Activated naive CD4-positive, alpha-beta T cell treated with Interleukin-2 at 50 U/mL for 16 hours (primary cell): ENCODE data around the gene FDXACB1.

Experiments
- DNase-seq: peaks from one replicate; pipeline ENCODE4 v3.0.0-alpha.2; 2020

Gene FDXACB1, protein sequence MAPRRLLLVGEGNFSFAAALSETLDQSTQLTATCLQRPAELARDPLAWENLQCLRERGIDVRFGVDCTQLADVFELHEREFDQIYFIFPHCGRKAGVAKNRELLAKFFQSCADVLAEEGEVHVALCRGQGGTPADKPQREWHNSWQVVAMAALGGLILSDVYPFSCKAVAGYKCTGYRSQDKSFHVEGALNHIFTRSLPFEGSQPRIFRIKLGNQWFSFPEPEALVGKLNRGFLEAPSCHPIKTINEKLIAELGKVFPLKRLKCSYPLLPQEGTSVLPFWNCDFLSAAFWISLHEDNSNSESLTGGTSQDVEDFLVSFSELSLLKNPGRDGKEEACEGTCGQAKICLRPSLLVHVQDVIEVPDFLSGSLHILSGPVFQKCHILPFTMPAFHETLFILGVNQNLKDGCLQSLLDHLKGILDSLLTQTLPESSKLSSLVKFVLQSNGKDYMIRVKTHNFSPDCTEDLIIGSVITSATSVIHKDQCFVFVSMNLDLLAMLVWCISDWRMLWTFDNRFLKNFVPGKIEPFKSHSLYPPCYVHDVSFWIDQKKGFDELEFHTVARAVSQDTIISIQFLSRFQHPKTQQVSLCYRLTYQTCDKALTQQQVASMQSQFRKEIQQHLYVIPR

DNA sequence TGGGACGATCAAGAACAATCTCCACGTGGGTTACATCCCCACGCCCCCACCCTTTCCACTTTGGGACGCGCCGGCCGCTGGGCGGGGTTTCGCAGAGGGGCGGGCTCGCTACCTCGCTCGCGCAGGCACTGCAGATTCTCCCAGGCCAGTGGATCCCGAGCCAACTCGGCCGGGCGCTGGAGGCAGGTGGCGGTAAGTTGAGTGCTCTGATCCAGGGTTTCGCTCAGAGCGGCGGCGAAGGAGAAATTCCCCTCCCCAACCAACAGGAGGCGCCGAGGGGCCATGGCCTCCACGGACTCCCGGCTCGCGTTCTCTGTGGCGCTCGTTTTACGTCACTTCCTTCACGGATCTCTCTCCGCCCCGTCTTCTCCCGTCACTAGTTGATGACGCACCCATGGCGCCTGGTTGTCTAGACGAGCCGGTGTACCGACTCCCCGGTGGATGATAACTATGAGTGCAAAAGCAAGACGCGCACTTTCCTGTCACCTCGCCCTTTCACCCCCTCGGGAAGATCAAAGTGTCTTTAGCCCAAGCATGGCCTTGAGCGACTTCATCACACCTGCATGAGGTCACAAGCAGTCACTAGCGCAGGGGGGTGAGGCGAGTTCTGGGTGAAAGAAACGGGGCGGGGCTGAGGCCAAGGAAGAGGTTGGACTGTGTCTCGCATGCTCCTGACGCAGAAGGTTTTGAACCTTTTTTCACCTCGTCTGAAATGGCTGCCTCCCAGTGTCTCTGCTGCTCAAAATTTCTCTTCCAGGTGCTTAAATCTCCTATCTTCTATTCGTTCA lies at the start of gene FDXACB1, which contains the start of gene CFAP68:
TSS of gene FDXACB1 (minus strand) at position 317 of the 788 bp plus-strand sequence. CDS start at position 284, 33 bp downstream.
TSS of gene CFAP68 (plus strand) at position 693 of the 788 bp plus-strand sequence. CDS start at position 713, 20 bp downstream.
- DNase-seq = peak; percentile 94

DNA sequence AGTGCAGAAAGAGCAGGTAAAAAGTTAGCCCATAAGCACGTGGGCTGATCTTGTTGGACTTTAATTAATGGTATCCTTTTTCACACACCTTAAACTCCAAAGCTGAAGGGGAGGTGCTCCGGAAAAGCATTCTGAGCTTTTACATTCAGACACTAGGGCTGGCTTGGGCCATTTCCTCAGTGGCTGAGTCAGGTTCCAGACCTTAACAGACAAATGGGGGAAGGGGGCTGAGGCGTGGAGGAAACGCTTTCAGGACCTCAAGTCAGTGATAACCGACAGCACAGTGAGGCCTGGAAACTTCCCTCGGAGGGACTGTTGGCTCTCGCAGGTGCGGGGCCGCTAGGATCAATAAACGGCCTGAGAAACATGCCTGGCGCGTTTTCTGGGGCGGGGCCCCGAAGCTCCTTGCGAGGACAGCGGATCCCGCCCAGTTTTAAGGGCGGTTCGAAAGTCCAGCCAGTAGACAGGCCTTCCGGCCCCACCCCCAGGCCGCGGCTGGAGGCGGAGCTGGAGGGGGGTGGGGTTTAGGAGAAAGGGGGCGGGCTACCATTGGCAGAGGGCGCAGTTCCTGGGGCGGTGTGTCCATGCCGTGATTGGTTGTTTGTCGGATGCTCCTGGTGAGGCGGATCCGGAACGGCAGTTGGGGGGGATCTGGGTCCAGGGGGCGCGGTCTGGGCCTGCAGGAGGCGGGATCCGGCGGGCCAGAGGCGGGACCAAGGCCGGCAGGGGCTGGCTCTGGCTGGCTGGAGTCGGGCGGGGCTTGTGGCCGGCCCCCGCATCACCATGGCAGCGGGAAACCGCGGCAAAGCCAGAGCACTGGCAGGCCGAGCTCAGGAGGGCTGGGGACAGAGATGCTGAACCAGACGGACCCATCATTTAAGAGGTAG lies 47.8 kb upstream of the FDXACB1 start:
- DNase-seq = peak; percentile 97

DNA sequence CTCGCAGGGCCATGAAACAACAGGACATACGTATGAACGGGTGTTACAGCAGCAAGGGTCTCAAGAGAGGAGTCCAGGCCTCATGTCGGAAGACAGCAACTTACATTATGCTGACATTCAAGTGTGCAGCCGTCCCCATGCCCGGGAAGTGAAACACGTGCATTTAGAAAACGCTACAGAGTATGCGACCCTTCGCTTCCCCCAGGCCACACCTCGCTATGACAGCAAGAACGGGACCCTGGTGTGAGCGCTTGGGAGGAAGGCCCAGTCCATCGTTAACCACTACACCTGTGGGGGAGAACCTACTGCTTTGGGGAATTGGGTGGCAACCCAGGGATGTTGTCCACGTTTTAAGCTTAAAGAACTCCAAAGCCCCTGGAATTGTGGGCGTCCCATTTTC lies 47.0 kb upstream of the FDXACB1 start:
- DNase-seq = no peak

DNA sequence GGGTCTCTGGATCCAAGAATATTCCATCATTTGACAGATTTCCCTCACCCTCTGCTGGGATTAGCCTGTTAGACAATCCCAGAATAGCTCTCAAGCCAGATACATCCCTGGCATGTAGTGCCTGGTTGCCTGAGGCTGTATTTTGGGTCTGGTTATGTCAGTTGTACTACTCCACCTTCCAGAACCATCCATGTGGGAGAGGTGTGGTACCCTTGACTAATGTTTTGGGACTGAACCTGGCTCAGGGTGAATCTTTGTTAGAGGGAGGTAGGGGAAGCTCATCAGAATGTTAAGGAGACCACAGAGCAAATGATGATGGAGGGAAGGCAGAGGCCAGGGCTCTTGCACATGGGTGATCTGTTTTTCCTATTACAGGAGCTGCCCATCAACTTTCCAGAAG lies 45.0 kb upstream of the FDXACB1 start:
- DNase-seq = no peak

DNA sequence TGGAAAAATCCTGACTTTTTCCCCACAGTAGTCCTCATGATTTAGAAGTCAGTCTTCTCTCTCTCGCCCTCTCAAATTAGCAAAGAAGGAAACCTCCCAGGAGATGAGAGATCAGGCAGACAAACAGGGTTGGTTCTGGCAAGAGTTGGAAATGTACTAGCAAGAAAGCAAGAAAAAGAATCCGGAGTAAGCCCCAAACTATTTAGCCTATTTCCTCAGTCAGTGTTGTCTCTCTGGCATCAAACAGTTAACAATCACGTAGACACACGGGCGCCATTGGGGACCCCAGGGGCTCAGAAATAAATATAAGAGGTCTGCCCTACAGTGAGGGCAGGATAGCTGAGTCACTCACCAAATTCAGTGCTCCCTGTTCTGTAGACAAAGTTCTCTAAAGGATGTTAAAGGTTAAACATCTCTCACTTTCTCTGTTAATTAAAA lies 44.4 kb upstream of the FDXACB1 start:
- DNase-seq = no peak

DNA sequence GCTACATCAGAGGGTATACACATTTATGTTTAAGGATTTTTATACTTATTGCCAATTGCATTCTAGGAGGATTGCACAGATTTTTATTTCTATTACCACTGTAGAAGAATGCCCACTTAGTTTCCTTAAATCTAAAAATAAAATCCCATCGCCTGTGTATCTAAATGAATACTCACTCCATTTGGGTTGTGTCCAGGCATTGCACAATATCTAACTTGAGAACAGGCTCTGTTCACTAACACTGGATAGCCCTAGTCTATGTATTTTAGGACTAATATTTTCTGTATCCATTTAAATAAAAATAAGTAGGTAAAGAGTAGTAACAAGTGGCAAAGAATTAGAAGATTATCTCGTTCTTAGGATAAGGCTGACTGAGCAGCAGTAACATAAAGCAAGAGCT lies 43.8 kb upstream of the FDXACB1 start:
- DNase-seq = no peak

DNA sequence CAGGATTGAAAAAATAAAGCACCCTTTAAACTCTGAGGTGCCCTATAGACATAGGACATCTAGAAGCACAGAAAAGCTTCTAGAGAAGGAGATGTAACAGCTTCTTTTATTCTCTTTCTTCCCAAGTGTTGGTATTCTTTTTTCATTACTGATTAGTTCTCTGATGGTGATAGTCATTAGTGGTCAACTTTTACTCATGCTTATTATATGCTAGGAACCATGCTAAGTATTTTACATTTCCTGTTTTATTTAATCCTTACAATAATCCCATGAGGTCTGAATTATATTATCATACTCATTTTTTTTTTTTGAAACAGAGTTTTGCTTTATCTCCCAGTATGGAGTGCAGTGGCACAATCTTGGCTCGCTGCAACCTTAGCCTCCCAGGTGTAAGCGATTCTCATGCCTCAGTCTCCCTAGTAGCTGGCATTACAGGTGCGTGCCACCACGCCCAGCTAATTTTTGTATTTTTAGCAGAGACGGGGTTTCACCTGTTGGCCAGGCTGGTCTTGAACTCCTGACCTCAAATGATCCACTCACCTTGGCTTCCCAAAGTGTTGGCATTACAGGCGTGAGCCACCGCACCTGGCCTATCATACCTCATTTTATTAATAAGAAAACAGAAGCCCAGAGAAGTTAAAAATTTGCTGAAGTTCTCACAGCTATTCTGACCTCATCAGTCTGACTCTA lies 42.7 kb upstream of the FDXACB1 start:
- no peak for DNase-seq

DNA sequence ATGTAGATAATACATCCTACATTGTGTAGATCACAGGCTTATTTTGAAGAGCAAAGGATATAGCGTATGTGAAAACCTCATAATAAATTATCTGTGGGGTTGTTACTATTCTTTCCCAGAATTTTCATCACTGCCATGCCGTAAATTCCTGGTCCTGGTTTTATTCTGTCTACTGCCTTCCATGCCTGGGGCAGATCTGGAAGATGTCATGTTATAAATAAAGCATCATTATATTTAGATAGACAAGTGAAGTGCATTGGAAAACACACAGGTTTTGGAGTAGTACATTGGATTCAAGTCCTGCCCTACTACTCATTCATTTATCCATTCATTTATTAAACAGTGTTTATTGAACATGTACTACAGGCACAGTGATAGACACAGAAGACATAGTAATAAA lies 41.9 kb upstream of the FDXACB1 start:
- no peak for DNase-seq

DNA sequence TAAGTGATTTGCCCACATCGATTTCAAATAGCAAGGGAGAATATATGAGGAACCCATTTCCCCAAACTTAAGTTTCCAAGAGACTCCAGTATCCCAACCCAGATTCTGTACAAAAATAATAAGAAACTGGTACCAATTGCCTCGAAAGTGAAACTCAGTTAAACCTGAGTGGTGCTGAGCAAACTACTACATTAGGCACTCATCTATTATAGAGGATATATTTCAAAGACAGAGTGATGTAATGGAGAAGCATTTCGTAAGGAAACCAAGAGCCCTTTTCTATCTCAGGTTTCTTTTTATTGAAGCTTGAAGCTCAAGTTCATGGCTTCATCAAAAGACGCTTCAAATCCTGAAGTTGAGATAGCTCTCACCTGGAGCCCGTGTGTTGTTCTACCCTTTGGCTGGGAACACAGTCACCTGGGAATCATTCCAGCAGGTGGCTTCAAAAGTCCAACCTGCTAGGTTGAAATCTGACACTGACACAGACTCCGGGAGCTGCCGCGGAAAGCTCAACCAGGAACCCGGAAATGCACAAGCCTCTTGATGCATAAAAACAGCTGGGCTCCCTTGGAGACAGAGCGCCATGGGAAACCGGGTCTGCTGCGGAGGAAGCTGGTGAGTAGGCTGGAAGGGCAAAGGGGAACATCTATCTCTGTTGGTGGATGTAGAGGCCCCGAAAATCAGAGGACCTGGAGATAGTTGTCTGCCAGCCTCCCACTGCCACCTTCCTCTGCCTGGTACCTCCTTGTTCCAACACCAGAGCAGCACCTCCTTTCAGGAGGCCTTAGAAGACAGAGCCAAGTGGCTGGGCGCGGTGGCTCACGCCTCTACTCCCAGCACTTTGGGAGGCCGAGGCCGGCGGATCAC lies 39.7 kb upstream of the FDXACB1 start, which contains the start of gene C11orf52:
TSS of gene C11orf52 (plus strand) at position 524 of the 867 bp plus-strand sequence. CDS start at position 584, 60 bp downstream.
- no peak for DNase-seq

DNA sequence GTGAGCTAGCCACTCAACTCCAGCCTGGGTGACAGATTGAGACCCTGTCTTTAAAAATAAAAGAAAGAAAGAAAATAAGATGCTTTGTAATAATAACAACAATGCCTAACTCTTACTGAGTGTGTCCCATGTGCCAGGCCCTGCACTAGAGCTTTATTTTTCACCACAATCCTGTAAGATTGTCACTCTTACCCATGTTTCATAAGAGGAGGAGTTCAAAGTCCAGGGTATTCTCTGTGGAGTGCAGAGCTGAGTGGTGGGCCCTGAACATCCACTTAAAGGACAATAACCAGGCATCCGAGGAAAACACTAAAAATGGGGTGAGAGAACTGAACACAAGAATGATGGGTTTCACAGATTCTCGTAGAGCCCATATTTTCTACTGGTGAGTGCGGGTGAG lies 38.8 kb upstream of the FDXACB1 start:
- no peak for DNase-seq

DNA sequence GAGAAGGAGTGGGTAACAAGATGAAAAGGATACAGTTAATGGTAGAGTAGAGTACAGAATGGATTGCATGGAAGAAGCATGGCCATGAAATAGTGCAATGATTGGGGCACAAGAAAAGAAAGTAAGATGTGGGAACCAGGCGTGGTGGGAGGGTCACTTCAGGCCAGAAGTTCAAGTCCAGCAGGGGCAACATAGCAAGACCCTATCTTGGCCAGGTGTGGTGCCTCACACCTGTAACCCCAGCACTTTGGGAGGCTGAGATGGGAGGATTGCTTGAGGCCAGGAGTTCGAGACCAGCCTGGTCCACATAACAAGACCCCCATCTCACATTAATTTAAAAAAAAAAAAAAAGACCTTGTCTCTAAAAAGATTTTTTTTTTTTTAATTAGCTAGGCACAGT lies 38.3 kb upstream of the FDXACB1 start:
- DNase-seq = no peak

DNA sequence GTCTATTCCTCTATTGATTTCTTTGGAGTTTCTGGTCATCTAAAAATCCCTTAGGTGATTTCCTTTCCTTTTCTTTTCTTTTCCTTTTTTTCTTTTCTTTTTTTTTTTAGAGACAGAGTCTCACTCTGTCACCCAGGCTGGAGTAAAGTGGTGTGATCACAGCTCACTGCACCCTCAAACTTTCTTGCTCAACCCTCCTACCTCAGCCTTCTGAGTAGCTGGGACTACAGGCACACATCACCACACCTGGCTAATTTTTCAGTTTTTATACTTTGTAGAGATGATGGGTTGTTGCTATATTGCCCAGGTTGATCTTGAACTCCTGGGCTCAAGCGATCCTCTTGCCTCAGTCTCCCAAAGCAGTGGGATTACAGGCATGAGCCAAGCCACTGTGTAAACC lies 37.8 kb upstream of the FDXACB1 start:
- no peak for DNase-seq

DNA sequence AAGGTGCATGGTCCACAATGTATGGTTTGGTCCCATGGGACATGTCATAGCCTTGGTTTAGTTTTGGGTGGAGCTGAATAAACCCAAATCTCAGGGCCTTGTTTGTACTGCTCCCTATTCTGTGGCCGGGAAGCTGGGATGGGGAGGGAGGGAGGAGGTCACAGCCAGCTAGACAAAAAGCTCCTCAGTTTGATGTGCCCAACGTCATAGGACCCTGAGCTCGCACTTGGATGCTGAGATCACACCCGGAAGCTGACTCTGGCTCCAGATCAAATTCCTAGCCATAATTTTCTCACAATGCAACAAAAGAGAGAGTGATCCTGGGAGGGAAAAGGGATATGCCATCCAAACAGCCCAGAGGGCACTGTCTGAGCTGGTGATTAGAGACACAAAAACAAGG lies 35.0 kb upstream of the FDXACB1 start:
- no peak for DNase-seq

DNA sequence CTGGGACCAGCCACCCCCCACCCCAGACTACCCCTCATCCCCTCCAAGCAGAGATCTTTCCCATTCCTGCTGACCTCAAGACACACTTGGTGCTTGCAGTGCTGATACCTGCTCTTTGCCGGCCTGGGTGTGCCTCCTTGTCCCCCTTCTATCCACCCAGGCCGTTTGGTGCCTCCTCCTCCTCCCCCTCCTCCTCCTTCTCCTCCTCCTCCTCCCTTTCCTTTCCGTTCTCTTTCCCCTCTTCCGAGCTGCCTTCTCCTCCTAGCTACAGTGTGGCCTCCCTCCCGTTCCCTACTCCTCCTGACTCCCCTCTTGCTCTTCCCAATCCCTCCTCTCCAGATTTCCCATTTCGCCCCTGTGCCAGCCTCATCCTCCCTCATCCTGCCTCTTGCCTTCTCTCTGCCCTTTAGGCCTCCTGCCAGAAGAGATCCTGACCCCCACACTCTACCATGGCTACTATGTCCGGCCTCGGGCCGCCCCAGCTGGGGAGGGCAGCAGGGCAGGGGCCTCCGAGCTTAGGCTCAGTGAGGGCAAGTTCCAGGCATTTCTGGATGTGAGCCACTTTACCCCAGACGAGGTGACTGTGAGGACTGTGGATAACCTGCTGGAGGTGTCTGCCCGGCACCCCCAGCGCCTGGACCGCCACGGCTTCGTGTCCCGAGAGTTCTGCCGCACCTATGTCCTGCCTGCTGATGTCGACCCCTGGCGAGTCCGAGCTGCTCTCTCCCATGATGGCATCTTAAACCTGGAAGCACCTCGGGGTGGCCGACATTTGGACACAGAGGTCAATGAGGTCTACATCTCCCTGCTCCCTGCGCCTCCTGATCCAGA lies 34.3 kb upstream of the FDXACB1 start:
- DNase-seq = no peak

DNA sequence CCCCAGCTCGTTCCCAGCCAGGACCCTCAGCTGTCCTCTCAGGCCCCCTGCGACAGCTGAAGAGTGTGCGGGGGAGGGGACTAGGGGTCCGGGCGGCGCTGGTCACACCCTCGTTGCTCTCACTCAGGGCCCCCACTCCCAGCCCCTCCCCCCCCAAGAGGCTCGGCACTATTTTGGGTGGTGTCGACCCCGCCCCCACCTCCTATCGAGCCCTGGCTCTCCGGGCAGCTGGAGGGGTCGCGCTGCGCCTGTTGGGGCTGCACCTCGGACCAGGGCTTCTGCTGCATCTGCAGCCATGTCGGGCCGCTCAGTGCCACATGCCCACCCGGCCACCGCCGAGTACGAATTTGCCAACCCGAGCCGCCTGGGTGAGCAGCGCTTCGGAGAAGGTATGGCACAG lies 33.6 kb upstream of the FDXACB1 start, which contains the start of gene HSPB2:
TSS of gene HSPB2 (plus strand) at position 200 of the 400 bp plus-strand sequence. CDS start at position 296, 96 bp downstream.
- no peak for DNase-seq

DNA sequence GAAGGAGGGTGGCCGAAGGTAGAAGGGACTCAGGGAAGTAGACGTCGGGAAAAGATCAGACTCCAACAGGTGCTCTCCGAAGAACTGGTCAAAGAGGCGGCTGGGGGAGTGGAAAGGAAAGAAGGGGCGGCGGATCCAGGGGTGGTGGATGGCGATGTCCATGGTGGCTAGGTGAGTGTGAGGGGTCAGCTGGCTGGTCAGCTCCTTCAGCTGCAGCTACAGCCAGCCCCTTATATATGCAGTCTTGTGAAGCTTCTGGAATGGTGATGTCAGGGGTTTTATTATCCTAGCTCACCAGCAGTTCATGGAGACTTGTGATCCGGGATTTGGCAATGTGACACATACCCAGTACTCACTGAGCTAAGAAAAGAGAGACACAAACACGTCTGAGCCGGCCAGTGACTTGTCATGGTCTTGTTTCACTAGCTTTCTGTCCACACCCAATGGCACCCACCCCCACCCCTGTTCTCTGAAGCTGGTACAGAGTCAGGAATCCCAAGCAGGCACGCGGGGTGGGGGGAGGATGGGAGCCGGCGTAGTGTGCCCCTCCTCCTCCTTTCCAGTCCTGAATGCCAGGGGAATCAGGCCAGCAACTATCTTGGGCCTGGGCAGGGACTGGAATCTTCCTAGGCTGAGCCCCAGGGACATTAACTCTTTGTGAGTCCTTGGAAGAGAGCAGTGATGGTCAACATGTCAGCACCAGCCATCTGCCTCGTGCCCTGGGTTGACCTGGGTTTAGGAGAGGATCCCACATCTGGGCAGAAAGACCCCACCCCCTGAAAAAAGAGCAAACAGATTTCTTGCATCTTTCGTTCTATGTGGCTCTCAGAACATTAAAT lies 32.8 kb upstream of the FDXACB1 start, which contains the start of gene CRYAB:
TSS of gene CRYAB (minus strand) at position 208 of the 839 bp plus-strand sequence. CDS start at position 162, 46 bp downstream.
- no peak for DNase-seq

DNA sequence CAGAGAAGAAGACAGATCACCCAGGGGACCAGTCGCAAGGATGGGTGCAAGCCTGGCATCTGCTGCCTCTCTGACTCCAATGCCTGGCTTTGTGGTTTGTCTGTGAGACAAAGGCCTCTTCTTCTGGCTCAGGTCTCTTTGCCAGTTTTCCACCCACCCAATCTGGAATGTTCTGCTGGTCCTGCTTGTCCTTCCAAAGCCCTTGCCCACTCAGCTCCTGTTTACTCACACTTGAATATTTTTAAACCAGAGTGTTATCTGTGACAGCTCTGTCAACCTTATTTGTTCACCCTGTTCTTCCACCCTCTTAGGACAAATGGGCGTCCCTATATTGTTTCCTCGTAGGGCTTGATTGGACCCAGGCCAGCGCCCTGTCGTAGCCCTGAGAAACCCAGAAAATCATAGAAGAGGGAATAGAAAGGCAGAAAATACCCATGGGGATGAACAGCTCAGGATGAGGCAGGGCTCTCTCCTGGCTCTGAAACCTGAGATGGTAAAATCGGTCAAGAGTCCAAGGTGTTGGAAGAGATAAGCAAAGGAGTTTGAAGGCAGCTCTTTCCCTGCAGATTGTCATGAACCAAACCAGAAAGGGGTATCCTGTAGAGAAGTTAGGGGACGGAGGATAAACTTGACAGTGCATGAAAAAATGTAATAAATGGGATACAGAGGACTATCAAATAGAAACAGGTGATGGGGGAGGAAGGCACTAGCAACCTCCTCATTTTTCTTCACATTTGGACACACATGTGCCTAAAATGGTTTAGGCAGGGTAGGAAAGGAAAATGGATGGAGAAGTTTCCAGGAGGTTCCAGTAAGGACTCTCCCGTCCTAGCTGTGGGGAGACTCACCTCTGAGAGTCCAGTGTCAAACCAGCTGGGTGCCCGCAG lies 32.0 kb upstream of the FDXACB1 start:
- DNase-seq = no peak
